ENCODE measurements around the gene ATP1A1.

The ATP1A1 gene

GRCh38 chr1:116387551-116387950 is 14.5 kb downstream of the ATP1A1 start:
- Histone ChIP-seq H3K4me1 (ENCODE audit: control insufficient read depth, insufficient read depth, low read length) (0 out of 2 replicates have a peak, but pooled peaks cover under 1% of the 10 kb centered on the region), H3K4me3 (ENCODE audit: low read depth, low read length) (no peak overlapping the region), H3K36me3 (ENCODE audit: control insufficient read depth in 2 of 2, insufficient read depth in 1 of 2, low read length in 2 of 2) (peaks cover 35 to 92% of the 10 kb centered on the region in 2 experiments), H3K9me3 (ENCODE audit: control insufficient read depth, insufficient read depth, low read depth, low read length) (no peaks in the 10 kb centered on the region), H3K27ac (ENCODE audit: extremely low read depth, low read depth, low read length) (no peak overlapping the region)
- CTCF ChIA-PET: interaction anchor here (1.2 to 1.3 kb wide), 2 partner anchors 98 to 248 kb away, joined by 4 to 8 read pairs; no protein-coding TSS in a partner anchor
- TF ChIP-seq SCRT2 (tag by site-specific recombination; IDR thresholded peaks at IDR 0.05) (no peak), ZNF354C (tag by site-specific recombination; IDR thresholded peaks at IDR 0.05; ENCODE audit: borderline replicate concordance, low read depth) (no peak), GFI1B (tag by site-specific recombination; IDR thresholded peaks at IDR 0.05) (no peak), ZNF350 (tag by site-specific recombination; IDR thresholded peaks at IDR 0.05) (no peak), HOXA7 (CRISPR knock-in tag; IDR thresholded peaks at IDR 0.05; ENCODE audit: borderline replicate concordance) (no peak), ZNF514 (tag by site-specific recombination; IDR thresholded peaks at IDR 0.05) (no peak), ZNF654 (tag by site-specific recombination; IDR thresholded peaks at IDR 0.05; ENCODE audit: low read depth) (no peak), ZBTB48 (tag by site-specific recombination; IDR thresholded peaks at IDR 0.05) (no peak), ZNF148 (tag by site-specific recombination; IDR thresholded peaks at IDR 0.05; ENCODE audit: borderline replicate concordance) (no peak), ZNF510 (tag by site-specific recombination; IDR thresholded peaks at IDR 0.05; ENCODE audit: insufficient replicate concordance) (no peak), ZNF423 (tag by site-specific recombination; IDR thresholded peaks at IDR 0.05) (no peak)
- POLR2A ChIA-PET: interaction anchor here (1.6 kb wide), 1 partner anchor 11 kb away, joined by 4 read pairs; no protein-coding TSS in a partner anchor

GRCh38 chr1:116388122-116388521 is 15.1 kb downstream of the ATP1A1 start:
- no peaks in the 10 kb centered on the region for H3K9me3 ChIP-seq (ENCODE audit: control insufficient read depth, insufficient read depth, low read depth, low read length)
- TF ChIP-seq SP7 (tag by site-specific recombination; IDR thresholded peaks at IDR 0.05): no peak
- no peak for TF ChIP-seq ZNF132 (tag by site-specific recombination; IDR thresholded peaks at IDR 0.05; ENCODE audit: borderline replicate concordance)
- no peak for TF ChIP-seq ZNF561 (tag by site-specific recombination; IDR thresholded peaks at IDR 0.05; ENCODE audit: borderline replicate concordance)
- TF ChIP-seq ZNF404 (tag by site-specific recombination; IDR thresholded peaks at IDR 0.05): no peak
- TF ChIP-seq GLI4 (tag by site-specific recombination; IDR thresholded peaks at IDR 0.05): no peak
- TF ChIP-seq ZNF280C (tag by site-specific recombination; IDR thresholded peaks at IDR 0.05): no peak
- no peak for TF ChIP-seq ZNF645 (tag by site-specific recombination; IDR thresholded peaks at IDR 0.05)
- no peak for TF ChIP-seq ZNF704 (tag by site-specific recombination; IDR thresholded peaks at IDR 0.05)
- TF ChIP-seq ZFP3 (tag by site-specific recombination; IDR thresholded peaks at IDR 0.05; ENCODE audit: low read depth): no peak
- no peak for TF ChIP-seq ZNF341 (tag by site-specific recombination; IDR thresholded peaks at IDR 0.05; ENCODE audit: low read depth)
- no peak for TF ChIP-seq ZNF776 (tag by site-specific recombination; IDR thresholded peaks at IDR 0.05; ENCODE audit: borderline replicate concordance)
- no peak for TF ChIP-seq BCL11A (tag by site-specific recombination; IDR thresholded peaks at IDR 0.05; ENCODE audit: low read depth)
- TF ChIP-seq ZNF521 (tag by site-specific recombination; IDR thresholded peaks at IDR 0.05): no peak
- no peak for TF ChIP-seq SALL2 (tag by site-specific recombination; IDR thresholded peaks at IDR 0.05; ENCODE audit: borderline replicate concordance)
- TF ChIP-seq MZF1 (tag by site-specific recombination; IDR thresholded peaks at IDR 0.05; ENCODE audit: borderline replicate concordance): no peak
- no peak for TF ChIP-seq KLF7 (tag by site-specific recombination; IDR thresholded peaks at IDR 0.05; ENCODE audit: borderline replicate concordance)
- TF ChIP-seq SCRT1 (tag by site-specific recombination; IDR thresholded peaks at IDR 0.05; ENCODE audit: borderline replicate concordance): no peak
- no peak for TF ChIP-seq GFI1B (tag by site-specific recombination; IDR thresholded peaks at IDR 0.05)
- no peaks in the 10 kb centered on the region for H3K4me1 ChIP-seq (ENCODE audit: control insufficient read depth, insufficient read depth, low read length)
- H3K36me3 ChIP-seq (ENCODE audit: control insufficient read depth in 2 of 2, insufficient read depth in 1 of 2, low read length in 2 of 2): peaks cover 40 to 98% of the 10 kb centered on the region in 2 experiments
- ChIA-PET CTCF (interaction anchor here (1.2 kb wide), 1 partner anchor 249 kb away, joined by 4 read pairs; no protein-coding TSS in a partner anchor), POLR2A (no interaction called here)
- no peak overlapping the region for H3K27ac ChIP-seq (ENCODE audit: extremely low read depth, low read depth, low read length)
- no peak overlapping the region for H3K4me3 ChIP-seq (ENCODE audit: low read depth, low read length)
